ENCODE data around the gene SEC14L1. TPM values are rescaled to one million over a fixed set of nuclear protein-coding genes. Genes with fewer than 3 reads are reported as not detected.

Gene SEC14L1
- total RNA-seq, 1 experiment from 2014 or later, result 58.6 TPM

- H4K20me1 ChIP-seq (ENCODE audit: control insufficient read depth, insufficient read depth, insufficient read length), result no peaks in the 10 kb centered on the region
- no peak overlapping the region for H3K18ac ChIP-seq (ENCODE audit: insufficient read length, low read depth, low read length)
- no peak overlapping the region for H4K91ac ChIP-seq (ENCODE audit: insufficient read length, low read depth, low read length)
- H3K4me1 ChIP-seq (ENCODE audit: insufficient read depth, low read length), result no peaks in the 10 kb centered on the region
- H3K79me2 ChIP-seq (ENCODE audit: insufficient read depth, low read length), result no peaks in the 10 kb centered on the region
- Mint-ChIP-seq H3K27me3 (ENCODE audit: low read depth) (no peaks in the 10 kb centered on the region), H3K9me3 (no peaks in the 10 kb centered on the region), H3K36me3 (ENCODE audit: insufficient read depth in 1 of 3, low read depth in 3 of 3) (peaks cover 0 to 23% (median 16%) of the 10 kb centered on the region in 3 experiments; a peak in 5 of 7 replicates), H3K4me3 (no peak overlapping the region), H3K27ac (peak overlapping the region in 1 of 3 experiments; percentile 57; a peak in 1 of 7 replicates), H3K4me1 (peaks cover 2 to 8% of the 10 kb centered on the region in 2 experiments; a peak in 3 of 4 replicates)
- H3K14ac ChIP-seq (ENCODE audit: insufficient read depth, low read length), result no peak overlapping the region
- no peak overlapping the region for H3K4me2 ChIP-seq (ENCODE audit: insufficient read depth, insufficient read length, low read length)
- H4K5ac ChIP-seq (ENCODE audit: insufficient read length, low read depth, low read length), result no peak overlapping the region
- no peak overlapping the region for H2BK5ac ChIP-seq (ENCODE audit: insufficient read length, low read length)
- H2BK20ac ChIP-seq (ENCODE audit: low read depth, low read length, poor library complexity, severe bottlenecking), result no peak overlapping the region
- no peak for TF ChIP-seq CTCF (conservative IDR thresholded peaks at IDR 0.05)
- H3K23ac ChIP-seq (ENCODE audit: insufficient read length, low read depth, low read length), result no peak overlapping the region
- WGBS (ENCODE audit: extremely low coverage, insufficient read length, low lambda C conversion rate), result no CpG with 5 or more reads among the region's 10 CpGs
- H2BK120ac ChIP-seq (ENCODE audit: low read depth, low read length, poor library complexity, severe bottlenecking), result no peak overlapping the region
- H3K23me2 ChIP-seq (ENCODE audit: insufficient read length, low read depth, low read length, poor library complexity, severe bottlenecking), result no peaks in the 10 kb centered on the region
- no peak for DNase-seq
- no peak overlapping the region for H2BK15ac ChIP-seq (ENCODE audit: low read depth, low read length)
- no peak overlapping the region for H4K8ac ChIP-seq (replicated peaks; ENCODE audit: insufficient read length, low read depth, low read length)
- H3T11ph ChIP-seq (ENCODE audit: low read length), result no peak overlapping the region
- no peak overlapping the region for H3K56ac ChIP-seq (ENCODE audit: insufficient read length, low read depth, low read length)
- no peak overlapping the region for H3K9ac ChIP-seq (ENCODE audit: extremely low read depth, insufficient read length, low read length)
- H3K79me1 ChIP-seq (ENCODE audit: insufficient read depth, low read depth, low read length, poor library complexity, severe bottlenecking), result no peaks in the 10 kb centered on the region
- no peaks in the 10 kb centered on the region for H3K27me3 ChIP-seq (ENCODE audit: insufficient read depth, low read length)
- H2AK5ac ChIP-seq (ENCODE audit: insufficient read length, low read length), result no peak overlapping the region
- H2BK12ac ChIP-seq (ENCODE audit: insufficient read length, low read depth, low read length), result no peak overlapping the region
- no peaks in the 10 kb centered on the region for H3K9me3 ChIP-seq (ENCODE audit: control insufficient read depth, low read depth, low read length)
- H3K4ac ChIP-seq (ENCODE audit: low read depth, low read length), result no peak overlapping the region
- H3K27ac ChIP-seq (ENCODE audit: insufficient read length, low read depth, low read length), result no peak overlapping the region
- no peak overlapping the region for H2AFZ ChIP-seq (ENCODE audit: low read length)
Measured at GRCh38 chr17:77218902-77219301, 78.1 kb downstream of the SEC14L1 start.
